IPS DF 4.7 (cell line): ENCODE results near the gene PTPRM.
"Not testable (repeated sequence)": the region's sequence is repeated elsewhere in the genome, so short reads cannot be mapped to it uniquely, and the experiment has no call there.

Experiments used
- DNase-seq: peaks from one replicate; pipeline ENCODE4 v3.0.0-alpha.2; 2013; ENCODE audit warnings: low spot score; ENCODE audit errors: extremely low read depth

The PTPRM gene

GRCh38 chr18:8040021-8040420 lies 472.9 kb downstream of the PTPRM start:
- no peak for DNase-seq

GRCh38 chr18:8041526-8042111 lies 474.5 kb downstream of the PTPRM start:
- no peak for DNase-seq

- DNase-seq, result no peak
Observed at GRCh38 chr18:8044004-8044403, 476.9 kb downstream of the PTPRM start.

GRCh38 chr18:8045160-8045883 lies 478.2 kb downstream of the PTPRM start:
- DNase-seq, result no peak

GRCh38 chr18:8045884-8046281 lies 478.8 kb downstream of the PTPRM start:
- no peak for DNase-seq

GRCh38 chr18:8046441-8046840 lies 479.3 kb downstream of the PTPRM start:
- no peak for DNase-seq

- no peak for DNase-seq
Observed at GRCh38 chr18:8049147-8049546, 482.0 kb downstream of the PTPRM start.

GRCh38 chr18:8050616-8051329 lies 483.7 kb downstream of the PTPRM start:
- no peak for DNase-seq

GRCh38 chr18:8051453-8051852 lies 484.3 kb downstream of the PTPRM start:
- DNase-seq, result no peak

GRCh38 chr18:8052237-8052701 lies 485.2 kb downstream of the PTPRM start:
- DNase-seq, result no peak

GRCh38 chr18:8056723-8057122 lies 489.6 kb downstream of the PTPRM start:
- DNase-seq, result no peak

- not testable (repeated sequence) for DNase-seq
Observed at GRCh38 chr18:8063152-8063551, 496.0 kb downstream of the PTPRM start.

GRCh38 chr18:8063733-8064132 lies 496.6 kb downstream of the PTPRM start:
- DNase-seq, result no peak

- DNase-seq, result no peak
Observed at GRCh38 chr18:8065284-8065683, 498.2 kb downstream of the PTPRM start.

- no peak for DNase-seq
Observed at GRCh38 chr18:8065773-8066172, 498.7 kb downstream of the PTPRM start.

- DNase-seq, result no peak
Observed at GRCh38 chr18:8069708-8070107, 502.6 kb downstream of the PTPRM start.

GRCh38 chr18:8073167-8073566 lies 506.1 kb downstream of the PTPRM start:
- DNase-seq, result no peak

GRCh38 chr18:8080092-8080491 lies 513.0 kb downstream of the PTPRM start:
- no peak for DNase-seq

- no peak for DNase-seq
Observed at GRCh38 chr18:8081267-8081666, 514.2 kb downstream of the PTPRM start.

- DNase-seq, result no peak
Observed at GRCh38 chr18:8081872-8082553, 514.9 kb downstream of the PTPRM start.

GRCh38 chr18:8084160-8084559 lies 517.0 kb downstream of the PTPRM start:
- DNase-seq, result peak; percentile 96

GRCh38 chr18:8088626-8089025 lies 521.5 kb downstream of the PTPRM start:
- DNase-seq, result no peak
